Loucy (cell line): ENCODE data around the gene GZF1.

Experiments
- EZH2phosphoT487 ChIP-seq: fragments of 200-600 bp; IDR thresholded peaks from 2 replicates; pipeline ENCODE4 v1.6.1; 2018; ENCODE audit warnings: antibody characterized with exemption, mild to moderate bottlenecking, moderate library complexity, borderline replicate concordance
- TF ChIP-seq, protein P1 (sequence below): fragments of 200-600 bp; sonication (generic); conservative IDR thresholded peaks from 2 replicates; pipeline ENCODE4 v1.5.1; 2014; ENCODE audit warnings: mild to moderate bottlenecking, antibody characterized with exemption, low read length

DNA sequence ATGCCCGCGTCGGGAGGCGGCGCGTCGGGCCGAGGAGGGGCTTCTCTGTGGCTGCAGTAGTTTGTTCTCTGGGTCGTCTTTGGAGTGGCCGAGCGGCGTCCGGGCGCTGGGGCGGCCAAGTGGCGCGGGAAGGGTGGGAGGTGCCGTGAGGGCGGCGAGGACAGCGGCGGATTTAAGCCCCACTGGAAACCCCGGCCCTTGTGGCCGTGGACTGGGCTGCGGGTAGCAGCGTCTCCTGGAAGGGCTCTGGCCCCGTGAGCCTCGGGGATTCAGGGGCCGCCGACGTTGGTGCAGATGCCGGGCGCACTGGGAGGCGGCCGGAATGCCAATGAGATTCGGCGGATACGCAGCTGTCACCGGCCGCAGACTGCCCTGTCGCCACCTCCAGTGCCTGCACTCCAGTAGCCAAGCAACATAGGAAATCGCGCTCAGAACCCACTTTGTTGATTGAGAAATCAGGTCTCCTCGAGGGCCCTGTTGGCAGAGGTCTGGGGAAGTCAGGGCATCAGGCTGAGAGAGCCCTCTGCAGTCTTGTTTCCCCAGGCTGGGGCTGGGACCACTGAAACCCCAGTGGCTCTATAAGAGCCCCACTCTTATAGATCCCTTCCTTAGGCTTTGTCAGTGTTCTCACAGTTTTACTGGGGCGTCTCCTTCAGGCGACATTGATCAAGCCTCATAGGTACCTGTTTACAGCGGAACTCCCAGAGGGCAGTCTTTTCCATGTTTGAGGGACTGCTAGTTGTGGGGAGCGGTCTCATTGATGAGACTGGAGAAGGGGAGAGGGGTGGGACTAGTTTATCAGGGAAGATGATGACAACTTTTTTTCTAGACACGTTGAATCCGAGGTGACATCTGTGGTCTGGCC lies 642 bp downstream of the GZF1 start:
- TF ChIP-seq, protein P1, sequence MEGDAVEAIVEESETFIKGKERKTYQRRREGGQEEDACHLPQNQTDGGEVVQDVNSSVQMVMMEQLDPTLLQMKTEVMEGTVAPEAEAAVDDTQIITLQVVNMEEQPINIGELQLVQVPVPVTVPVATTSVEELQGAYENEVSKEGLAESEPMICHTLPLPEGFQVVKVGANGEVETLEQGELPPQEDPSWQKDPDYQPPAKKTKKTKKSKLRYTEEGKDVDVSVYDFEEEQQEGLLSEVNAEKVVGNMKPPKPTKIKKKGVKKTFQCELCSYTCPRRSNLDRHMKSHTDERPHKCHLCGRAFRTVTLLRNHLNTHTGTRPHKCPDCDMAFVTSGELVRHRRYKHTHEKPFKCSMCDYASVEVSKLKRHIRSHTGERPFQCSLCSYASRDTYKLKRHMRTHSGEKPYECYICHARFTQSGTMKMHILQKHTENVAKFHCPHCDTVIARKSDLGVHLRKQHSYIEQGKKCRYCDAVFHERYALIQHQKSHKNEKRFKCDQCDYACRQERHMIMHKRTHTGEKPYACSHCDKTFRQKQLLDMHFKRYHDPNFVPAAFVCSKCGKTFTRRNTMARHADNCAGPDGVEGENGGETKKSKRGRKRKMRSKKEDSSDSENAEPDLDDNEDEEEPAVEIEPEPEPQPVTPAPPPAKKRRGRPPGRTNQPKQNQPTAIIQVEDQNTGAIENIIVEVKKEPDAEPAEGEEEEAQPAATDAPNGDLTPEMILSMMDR: no peak
- TF ChIP-seq EZH2phosphoT487: no peak
